HepG2 (cell line): ENCODE measurements around the gene LRRFIP2. TPM values are rescaled to one million over a fixed set of nuclear protein-coding genes. Genes with fewer than 3 reads are reported as not detected.

Experiments
- ATAC-seq: fragments of 200-7000 bp; cut with Tn5 transposase; 3 replicates; pipeline ENCODE4 v1.9.1; 2020; ENCODE audit warnings: mild to moderate bottlenecking, moderate library complexity
- BruUV-seq: library from RNA; stranded (reverse); fragments of 400-500 nt; replicated peaks from 2 replicates; lab custom pipeline; 2021; lab: Mats Ljungman, UMichigan
- CTCF ChIA-PET: fragments of 300-600 bp; formaldehyde crosslinking; extraction: SDS; loops from one replicate; lab custom pipeline; 2021; ENCODE audit warnings: low total read pairs, inconsistent platforms, low intra/inter-chr PET ratio; lab: Yijun Ruan, JAX
- POLR2A ChIA-PET: fragments of 350-600 bp; sonication (Branson Sonifier 250); formaldehyde crosslinking; loops from one replicate; lab custom pipeline; 2020; ENCODE audit warnings: antibody characterized with exemption, inconsistent platforms; lab: Yijun Ruan, JAX
- DNase-seq: peaks from one replicate; pipeline ENCODE4 v3.0.0-alpha.2; 2015; ENCODE audit warnings: low spot score
- FAIRE-seq: peaks from 3 replicates; lab custom pipeline; 2011; peaks lifted over from hg19 to GRCh38; lab: Jason Lieb, UNC
- H2AFZ ChIP-seq: one replicate; pipeline ENCODE4 v1.6.1; 2011; ENCODE audit warnings: low read length, inconsistent platforms
- H3K27ac ChIP-seq: fragments of 300-600 bp; 3 replicates; pipeline ENCODE4 v1.8.0; 2011; ENCODE audit warnings: mixed run types, mild to moderate bottlenecking, mixed read lengths, low read length, inconsistent platforms; ENCODE audit not compliant: insufficient read depth; ENCODE audit errors: extremely low read length
- H3K27me3 ChIP-seq, 2 experiments: fragments of 200-600 bp in 1 of 2; 2 replicates in 1 of 2; 3 replicates in 1 of 2; pipeline versions ENCODE4 v1.6.0 to v1.8.0; 2011; ENCODE audit warnings: low read length in 2 of 2, mild to moderate bottlenecking in 2 of 2, moderate library complexity in 2 of 2, inconsistent platforms in 1 of 2; ENCODE audit not compliant: insufficient read depth in 2 of 2, control insufficient read depth in 1 of 2
- H3K36me3 ChIP-seq, 2 experiments: fragments of 200-600 bp in 1 of 2; replicated peaks in 1 of 2; 2 replicates in 1 of 2; 3 replicates in 1 of 2; pipeline versions ENCODE4 v1.5.1 to v1.8.0; 2011; ENCODE audit warnings: low read length in 2 of 2, inconsistent platforms in 1 of 2; ENCODE audit not compliant: insufficient read depth in 2 of 2, control insufficient read depth in 1 of 2
- H3K4me1 ChIP-seq: 2 replicates; pipeline ENCODE4 v1.5.1; 2012; ENCODE audit warnings: low read length, inconsistent platforms; ENCODE audit not compliant: insufficient read depth
- H3K4me2 ChIP-seq: 2 replicates; pipeline ENCODE4 v1.6.0; 2011; ENCODE audit warnings: low read depth, low read length, inconsistent platforms
- H3K4me3 ChIP-seq, 3 experiments: fragments of 200-600 bp in 1 of 3; sonication (generic), shearing (Covaris generic) in 1 of 3; replicated peaks in 1 of 3; 2 replicates each; pipeline ENCODE4 v1.5.1; 2011 to 2016; ENCODE audit warnings: low read length in 3 of 3, inconsistent platforms in 2 of 3, low read depth in 2 of 3, mild to moderate bottlenecking in 2 of 3, control low read depth in 1 of 3, mixed read lengths in 1 of 3; ENCODE audit not compliant: insufficient read depth in 1 of 3
- H3K79me2 ChIP-seq: one replicate; pipeline ENCODE4 v1.6.1; 2011; ENCODE audit warnings: low read length, inconsistent platforms; ENCODE audit not compliant: insufficient read depth
- H3K9ac ChIP-seq: 2 replicates; pipeline ENCODE4 v1.6.0; 2011; ENCODE audit warnings: mild to moderate bottlenecking, low read depth, low read length, inconsistent platforms; ENCODE audit not compliant: insufficient read depth
- H3K9me3 ChIP-seq: 2 replicates; pipeline ENCODE4 v1.5.1; 2012; ENCODE audit warnings: mild to moderate bottlenecking, low read length
- H4K20me1 ChIP-seq: 2 replicates; pipeline ENCODE4 v1.6.0; 2011; ENCODE audit warnings: inconsistent platforms, mild to moderate bottlenecking, low read length, moderate library complexity; ENCODE audit not compliant: insufficient read depth
- KLF16 ChIP-seq, 2 experiments: sonication (generic) in 1 of 2; formaldehyde crosslinking in 1 of 2; IDR thresholded peaks; 2 replicates each; pipeline versions ENCODE4 v1.6.1 to v1.8.0; 2016 to 2023; ENCODE audit warnings: missing genetic modification reagents in 2 of 2, missing compliant biosample characterization in 1 of 2
- NR2C2 ChIP-seq: sonication (generic); formaldehyde crosslinking; IDR thresholded peaks from 2 replicates; pipeline ENCODE4 v1.4.0; 2020; ENCODE audit warnings: missing genetic modification reagents, mild to moderate bottlenecking, moderate library complexity, borderline replicate concordance
- PCBP2 ChIP-seq: fragments of 200-400 bp; formaldehyde crosslinking; optimal IDR thresholded peaks from 2 replicates; pipeline ENCODE3; 2018; ENCODE audit warnings: low read length, low read depth; ENCODE audit not compliant: poor library complexity, severe bottlenecking
- ZNF281 ChIP-seq: sonication (generic); formaldehyde crosslinking; IDR thresholded peaks from 2 replicates; pipeline ENCODE4 v1.4.0; 2020; ENCODE audit warnings: missing genetic modification reagents, borderline replicate concordance
- ZNF354B ChIP-seq: sonication (generic); formaldehyde crosslinking; IDR thresholded peaks from 2 replicates; pipeline ENCODE4 v1.8.0; 2022; ENCODE audit warnings: mild to moderate bottlenecking, missing genetic modification reagents
- ZNF629 ChIP-seq: sonication (generic); formaldehyde crosslinking; conservative IDR thresholded peaks from 2 replicates; pipeline ENCODE4 v1.5.0; 2020; ENCODE audit warnings: missing genetic modification reagents
- WGBS: methylation state at CpG from one replicate; pipeline ENCODE4 v1.1.6; 2017; ENCODE audit warnings: low lambda C conversion rate; 5-methylcytosine and 5-hydroxymethylcytosine counted together
- in situ Hi-C: cut with HindIII; loops from 2 replicates; pipeline ENCODE4 v1.10.0; 2017; ENCODE audit warnings: low pct_unique_long_range_greater_than_20kb; ENCODE audit not compliant: extremely low pct_ligation_motif_present
- intact Hi-C: fragments of 100-400 bp; cut with micrococcal nuclease; formaldehyde crosslinking; loops from one replicate; pipeline ENCODE4 v1.10.0; 2022; ENCODE audit not compliant: unreplicated experiment
- polyA plus RNA-seq, 8 experiments: library from polyadenylated mRNA; depleted of rRNA in 3 of 8; stranded (reverse) in 7 of 8; unstranded in 1 of 8; fragments of >200 nt; fragmentation: Illumina TruSeq in 4 of 8; extraction: Trizol in 4 of 8; gene quantifications; 2 replicates each; pipeline versions ENCODE4 v1.2.1 to v1.2.3, GENCODE V29; 2011 to 2016; ENCODE audit warnings: low read depth in 4 of 8, missing spikeins in 1 of 8, mixed read lengths in 1 of 8; ENCODE audit not compliant: insufficient read depth in 1 of 8
- total RNA-seq, 5 experiments: library from RNA; depleted of rRNA; stranded (reverse); fragments of >200 nt; fragmentation: Illumina TruSeq; extraction: Trizol; gene quantifications; 2 replicates each; pipeline ENCODE4 v1.2.3, GENCODE V29; 2016; ENCODE audit warnings: low read depth in 1 of 5

LRRFIP2 gene
- total and polyA plus RNA-seq, 2 of the 13 experiments (the other 11 are each of a cell fraction or from before 2014, with no cell fraction given): 13.5 to 32.2 TPM

DNA sequence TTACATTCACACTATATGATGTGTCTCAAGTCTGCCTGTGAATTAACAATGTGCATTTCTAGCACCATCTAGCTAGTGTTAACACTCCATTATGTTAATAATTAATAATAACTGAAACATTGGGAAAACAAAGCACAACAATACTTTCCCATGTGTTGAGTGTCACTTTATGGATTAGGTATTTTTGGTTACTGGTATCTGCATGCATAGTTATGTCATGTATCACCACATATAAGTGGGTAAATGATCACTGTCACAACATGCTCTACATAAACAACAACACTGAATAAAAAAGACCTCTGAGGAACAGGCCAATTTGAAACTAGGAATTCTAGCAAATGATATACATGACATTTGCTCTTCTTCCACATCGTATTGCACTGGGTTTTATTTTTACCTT lies 106.4 kb downstream of the LRRFIP2 start (continued):
- TF ChIP-seq ZNF281: no peak
- TF ChIP-seq NR2C2 (CRISPR knock-in tag): no peak

DNA sequence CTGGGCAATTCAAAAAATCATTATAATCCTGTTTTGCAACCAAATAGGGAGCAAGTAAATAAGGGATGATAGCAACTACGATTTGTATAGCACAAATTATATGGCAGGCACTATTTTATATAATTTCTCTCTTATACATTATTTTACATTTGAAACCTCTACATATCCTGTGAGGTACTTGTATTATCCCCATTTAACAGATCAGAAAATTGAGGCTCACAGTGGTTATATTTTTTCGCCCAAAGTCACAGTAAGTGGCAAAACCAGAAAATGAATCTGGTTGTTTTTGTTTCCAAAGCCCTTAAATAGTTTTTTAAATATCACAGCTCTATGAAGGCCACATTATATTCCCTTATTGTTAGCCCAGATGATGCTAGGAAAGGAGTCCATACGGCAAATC lies 106.8 kb downstream of the LRRFIP2 start:
- Histone ChIP-seq H3K9me3 (no peaks in the 10 kb centered on the region), H3K4me3 (no peak overlapping the region), H3K4me1 (no peaks in the 10 kb centered on the region), H3K36me3 (peaks cover 2 to 25% of the 10 kb centered on the region in 2 experiments; a peak in 4 of 5 replicates)
- ATAC-seq (no peak), FAIRE-seq (no peak)
- 94% methylated on average over 3 of the region's 3 CpGs for WGBS
- TF ChIP-seq PCBP2: no peak
- TF ChIP-seq KLF16 (CRISPR knock-in tag; IDR thresholded peaks at IDR 0.05): no peak
- no peak for TF ChIP-seq ZNF354B (CRISPR knock-in tag)
- TF ChIP-seq ZNF629 (CRISPR knock-in tag): peak; percentile 59
- TF ChIP-seq, all 625 proteins: peak for 1
- Histone ChIP-seq H3K27me3 (no peaks in the 10 kb centered on the region), H3K27ac (no peak overlapping the region), H3K79me2 (no peaks in the 10 kb centered on the region), H3K4me2 (no peak overlapping the region), H2AFZ (no peak overlapping the region), H4K20me1 (no peaks in the 10 kb centered on the region), H3K9ac (no peak overlapping the region)
- CTCF ChIA-PET: no interaction called here
- in situ Hi-C loops: no loop called here
- BruUV-seq: no TSS peak
- POLR2A ChIA-PET: no interaction called here
- intact Hi-C loops: no loop called here
- DNase-seq: no peak
